Effector memory CD4-positive, alpha-beta T cell (primary cell): ENCODE measurements around the gene ABHD1.

Experiments used
- DNase-seq, 3 donors: peaks; one replicate each; pipeline ENCODE4 v3.0.0-alpha.2; 2020
- H3K27ac ChIP-seq: 2 replicates; pipeline ENCODE4 v1.7.0; 2013; ENCODE audit warnings: mild to moderate bottlenecking, low read length, moderate library complexity; ENCODE audit not compliant: insufficient read depth, poor library complexity, severe bottlenecking
- H3K27me3 ChIP-seq: replicated peaks from 2 replicates; pipeline ENCODE4 v1.7.0; 2013; ENCODE audit warnings: mild to moderate bottlenecking, low read length; ENCODE audit not compliant: insufficient read depth, control insufficient read depth, poor library complexity, severe bottlenecking
- H3K36me3 ChIP-seq: 2 replicates; pipeline ENCODE4 v1.7.0; 2013; ENCODE audit warnings: mild to moderate bottlenecking, low read length, moderate library complexity; ENCODE audit not compliant: control insufficient read depth, insufficient read depth
- H3K4me1 ChIP-seq: 2 replicates; pipeline ENCODE4 v1.7.0; 2013; ENCODE audit warnings: low read length, mild to moderate bottlenecking; ENCODE audit not compliant: control insufficient read depth, insufficient read depth, poor library complexity, severe bottlenecking
- H3K4me3 ChIP-seq: 2 replicates; pipeline ENCODE4 v1.7.0; 2013; ENCODE audit warnings: low read length, low read depth, mild to moderate bottlenecking; ENCODE audit not compliant: insufficient read depth, poor library complexity, severe bottlenecking
- H3K9me3 ChIP-seq: 2 replicates; pipeline ENCODE4 v1.7.0; 2013; ENCODE audit warnings: mild to moderate bottlenecking, low read length, moderate library complexity; ENCODE audit not compliant: control insufficient read depth

Gene ABHD1

DNA sequence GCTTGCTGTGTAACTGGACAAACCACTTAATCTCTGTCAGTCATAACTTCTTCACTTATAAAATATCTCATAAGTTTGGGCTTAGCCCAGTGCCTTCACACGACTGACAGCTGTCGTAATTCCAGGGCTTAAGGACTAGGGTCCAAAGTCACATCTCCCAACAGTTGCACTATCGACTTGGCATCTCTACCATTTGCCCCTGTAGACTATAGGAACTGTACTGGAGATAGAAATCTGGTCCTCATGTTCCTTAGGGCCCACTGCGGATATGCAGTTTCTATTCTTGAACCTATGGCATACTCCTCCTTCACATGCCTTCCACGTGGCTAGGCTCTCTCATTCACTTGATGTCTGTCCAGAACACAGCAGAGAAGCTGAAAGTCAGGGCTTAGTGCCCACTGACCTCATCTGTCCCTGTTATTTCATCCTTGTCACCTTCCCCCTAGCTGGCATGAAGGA, 2.7 kb downstream of the ABHD1 start:
- H3K36me3 ChIP-seq: peaks cover 19% of the 10 kb centered on the region
- H3K27me3 ChIP-seq: no peaks in the 10 kb centered on the region
- DNase-seq: no peak
- H3K9me3 ChIP-seq: no peaks in the 10 kb centered on the region
- no peak overlapping the region for H3K4me3 ChIP-seq
- peaks cover 9% of the 10 kb centered on the region for H3K4me1 ChIP-seq
- no peak overlapping the region for H3K27ac ChIP-seq

DNA sequence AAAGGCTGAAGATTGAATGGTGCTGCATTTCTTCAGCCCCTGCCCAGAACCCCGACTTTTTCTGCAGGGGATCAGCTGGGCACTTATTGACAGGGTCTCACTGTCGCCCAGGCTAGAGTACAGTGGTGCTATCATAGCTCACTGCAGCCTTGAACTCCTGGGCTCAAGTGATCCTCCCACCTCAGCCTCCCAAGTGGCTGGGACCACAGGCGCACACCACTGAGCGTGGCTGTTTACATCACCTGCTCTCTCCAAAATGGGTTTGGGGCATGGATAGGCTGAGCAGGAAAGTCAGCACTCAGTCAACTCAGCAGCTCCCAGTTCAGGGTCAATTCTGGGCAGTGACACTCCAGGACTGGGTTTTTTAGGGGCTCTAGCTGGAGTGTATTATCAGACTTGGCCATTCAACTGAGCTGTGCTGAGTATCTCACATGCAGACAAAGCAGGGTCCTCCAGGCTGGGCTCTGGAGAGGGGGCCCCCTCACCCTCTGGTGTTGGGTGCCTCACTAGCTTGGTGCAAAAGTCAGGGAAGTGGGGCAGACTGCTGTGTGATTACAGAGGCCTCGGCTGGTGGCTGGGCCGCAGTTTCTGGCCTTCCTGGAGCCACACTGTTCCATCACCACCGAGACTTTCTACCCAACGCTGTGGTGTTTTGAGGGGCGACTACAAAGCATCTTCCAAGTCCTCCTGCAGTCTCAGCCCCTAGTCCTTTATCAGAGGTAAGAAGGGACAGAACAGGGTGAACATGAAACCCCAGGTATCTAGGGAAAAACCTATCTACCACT, 4.5 kb downstream of the ABHD1 start:
- H3K27me3 ChIP-seq: no peaks in the 10 kb centered on the region
- H3K4me3 ChIP-seq: no peak overlapping the region
- DNase-seq: no peak
- H3K36me3 ChIP-seq: peaks cover 27% of the 10 kb centered on the region
- peaks cover 10% of the 10 kb centered on the region for H3K4me1 ChIP-seq
- no peaks in the 10 kb centered on the region for H3K9me3 ChIP-seq
- no peak overlapping the region for H3K27ac ChIP-seq

GRCh38 chr2:27128668-27129571, 5.3 kb downstream of the ABHD1 start:
- Histone ChIP-seq H3K9me3 (no peaks in the 10 kb centered on the region), H3K4me3 (no peak overlapping the region), H3K27ac (no peak overlapping the region), H3K4me1 (peaks cover 14% of the 10 kb centered on the region), H3K27me3 (no peaks in the 10 kb centered on the region), H3K36me3 (peaks cover 27% of the 10 kb centered on the region)
- no peak for DNase-seq

- Histone ChIP-seq H3K9me3 (no peaks in the 10 kb centered on the region), H3K27me3 (no peaks in the 10 kb centered on the region), H3K4me3 (no peak overlapping the region), H3K36me3 (peaks cover 27% of the 10 kb centered on the region), H3K27ac (no peak overlapping the region), H3K4me1 (peaks cover 13% of the 10 kb centered on the region)
- no peak for DNase-seq
Observed at GRCh38 chr2:27130396-27130795, 6.8 kb downstream of the ABHD1 start.

- Histone ChIP-seq H3K4me1 (peaks cover 13% of the 10 kb centered on the region), H3K36me3 (peaks cover 27% of the 10 kb centered on the region), H3K27ac (no peak overlapping the region), H3K4me3 (no peak overlapping the region), H3K27me3 (no peaks in the 10 kb centered on the region), H3K9me3 (no peaks in the 10 kb centered on the region)
- DNase-seq: no peak
Observed at GRCh38 chr2:27131429-27131828, 7.8 kb downstream of the ABHD1 start.

DNA sequence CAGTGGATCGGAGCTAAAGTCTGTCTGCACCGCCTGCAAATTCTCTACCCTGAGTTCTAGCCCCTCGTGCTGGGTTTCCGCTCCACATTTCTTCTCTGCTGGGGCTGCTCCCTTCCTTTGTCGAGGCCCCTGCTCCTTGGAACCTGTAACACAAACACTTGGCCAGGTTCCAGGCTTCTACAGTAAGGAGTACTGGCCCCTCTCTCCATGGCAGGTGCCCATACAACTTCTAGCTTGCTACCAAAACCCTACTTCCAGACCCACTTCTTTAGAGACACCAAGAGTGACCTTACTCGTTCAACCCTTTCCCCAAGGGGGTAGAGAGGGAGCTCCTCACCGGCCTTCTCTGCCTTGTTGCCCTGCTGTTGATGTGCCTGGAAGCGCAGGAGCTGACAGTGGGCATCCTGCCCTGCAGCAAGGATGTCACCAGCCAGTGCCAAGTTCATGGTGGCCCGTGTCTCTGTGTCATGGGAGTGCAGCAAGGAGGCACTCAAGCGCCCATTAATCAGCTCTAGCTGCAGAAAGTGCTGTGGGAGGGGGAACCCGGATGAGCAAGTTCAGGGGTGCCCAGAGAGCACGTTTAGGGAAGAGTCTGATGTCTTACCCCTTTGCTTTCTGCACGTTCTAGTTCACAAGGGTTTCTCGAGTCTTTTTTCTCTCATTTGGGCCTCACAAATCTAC, 9.7 kb downstream of the ABHD1 start:
- Histone ChIP-seq H3K27me3 (no peaks in the 10 kb centered on the region), H3K4me3 (peak overlapping the region; percentile 99), H3K9me3 (no peaks in the 10 kb centered on the region), H3K36me3 (peaks cover 27% of the 10 kb centered on the region), H3K4me1 (peaks cover 13% of the 10 kb centered on the region), H3K27ac (peak overlapping the region; percentile 95)
- DNase-seq: no peak

- DNase-seq: peak; percentile 95 to 96 (median 96)
- H3K36me3 ChIP-seq: peaks cover 25% of the 10 kb centered on the region
- H3K27me3 ChIP-seq: no peaks in the 10 kb centered on the region
- peak within 1 kb of the TSS; percentile 95 for H3K27ac ChIP-seq
- peak within 1 kb of the TSS; percentile 99 for H3K4me3 ChIP-seq
- H3K9me3 ChIP-seq: no peaks in the 10 kb centered on the region
- H3K4me1 ChIP-seq: peaks cover 13% of the 10 kb centered on the region
Observed at GRCh38 chr2:27133905-27134780, 10.5 kb downstream of the ABHD1 start, which contains the start of gene PREB. PREB (minus strand) TSS chr2:27134636; CDS start chr2:27134421, 215 bp downstream.

GRCh38 chr2:27134781-27135477, 11.3 kb downstream of the ABHD1 start:
- no peak for DNase-seq
- Histone ChIP-seq H3K36me3 (peaks cover 17% of the 10 kb centered on the region), H3K9me3 (no peaks in the 10 kb centered on the region), H3K4me3 (peak overlapping the region; percentile 99), H3K27me3 (no peaks in the 10 kb centered on the region), H3K27ac (no peak overlapping the region), H3K4me1 (peaks cover 13% of the 10 kb centered on the region)
